Neuronal stem cell (in vitro differentiated cells): ENCODE results near the gene RNF213. TPM values are rescaled to one million over a fixed set of nuclear protein-coding genes. Genes with fewer than 3 reads are reported as not detected.
A peak's percentile ranks its signal among the peaks of the same experiment; 100 is the strongest.

Experiments
- DNase-seq: peaks from one replicate; pipeline ENCODE4 v3.0.0-alpha.2; 2013; ENCODE audit warnings: low spot score
- H2AFZ ChIP-seq: one replicate; pipeline ENCODE4 v1.6.1; 2013; ENCODE audit warnings: mild to moderate bottlenecking, low read length, inconsistent platforms
- H2AK5ac ChIP-seq: 2 replicates; pipeline ENCODE4 v1.6.1; 2013; ENCODE audit warnings: low read depth, mild to moderate bottlenecking, inconsistent platforms, low read length, moderate library complexity, mixed read lengths
- H2BK120ac ChIP-seq: 2 replicates; pipeline ENCODE4 v1.6.1; 2013; ENCODE audit warnings: low read depth, mild to moderate bottlenecking, inconsistent platforms, low read length, moderate library complexity, mixed read lengths
- H2BK12ac ChIP-seq: one replicate; pipeline ENCODE4 v1.6.1; 2013; ENCODE audit warnings: low read length, inconsistent platforms
- H2BK15ac ChIP-seq: 2 replicates; pipeline ENCODE4 v1.6.1; 2013; ENCODE audit warnings: mild to moderate bottlenecking, low read length, inconsistent platforms, mixed read lengths
- H2BK5ac ChIP-seq: one replicate; pipeline ENCODE4 v1.6.1; 2013; ENCODE audit warnings: inconsistent platforms, mild to moderate bottlenecking, low read length, moderate library complexity
- H3K14ac ChIP-seq: one replicate; pipeline ENCODE4 v1.6.1; 2013; ENCODE audit warnings: low read length, inconsistent platforms
- H3K18ac ChIP-seq: 2 replicates; pipeline ENCODE4 v1.6.1; 2013; ENCODE audit warnings: low read length, inconsistent platforms
- H3K23ac ChIP-seq: 2 replicates; pipeline ENCODE4 v1.6.1; 2013; ENCODE audit warnings: low read depth, mild to moderate bottlenecking, mixed read lengths, low read length, inconsistent platforms; ENCODE audit not compliant: poor library complexity
- H3K27ac ChIP-seq: replicated peaks from 3 replicates; pipeline ENCODE4 v1.5.1; 2013; ENCODE audit warnings: low read length, inconsistent platforms
- H3K27me3 ChIP-seq, 3 experiments: 2 replicates each; pipeline ENCODE4 v1.6.1; 2013; ENCODE audit warnings: low read length in 3 of 3, mild to moderate bottlenecking in 2 of 3, inconsistent platforms in 1 of 3, low read depth in 1 of 3, mixed read lengths in 1 of 3, moderate library complexity in 1 of 3; ENCODE audit not compliant: control insufficient read depth in 3 of 3, insufficient read depth in 3 of 3
- H3K36me3 ChIP-seq, 2 donors: replicated peaks in 1 of 2; 2 replicates each; pipeline ENCODE4 v1.6.1; 2013; ENCODE audit warnings: low read length in 2 of 2; ENCODE audit not compliant: control insufficient read depth in 2 of 2, insufficient read depth in 2 of 2
- H3K4ac ChIP-seq: 2 replicates; pipeline ENCODE4 v1.6.1; 2013; ENCODE audit warnings: inconsistent platforms, mild to moderate bottlenecking, low read length, moderate library complexity
- H3K4me1 ChIP-seq, 2 donors: 1 replicate in 1 of 2; 2 replicates in 1 of 2; pipeline ENCODE4 v1.6.1; 2013; ENCODE audit warnings: low read length in 2 of 2, low read depth in 1 of 2; ENCODE audit not compliant: control insufficient read depth in 2 of 2, insufficient read depth in 1 of 2
- H3K4me2 ChIP-seq: one replicate; pipeline ENCODE4 v1.6.1; 2013; ENCODE audit warnings: mild to moderate bottlenecking, low read length, inconsistent platforms; ENCODE audit not compliant: insufficient read depth, poor library complexity, severe bottlenecking
- H3K4me3 ChIP-seq, 2 donors: 2 replicates each; pipeline ENCODE4 v1.5.1; 2013; ENCODE audit warnings: low read length in 2 of 2, mild to moderate bottlenecking in 2 of 2, inconsistent platforms in 1 of 2, moderate library complexity in 1 of 2
- H3K79me1 ChIP-seq: one replicate; pipeline ENCODE4 v1.6.1; 2013; ENCODE audit warnings: low read depth, mild to moderate bottlenecking, inconsistent platforms, low read length, moderate library complexity
- H3K9ac ChIP-seq: one replicate; pipeline ENCODE4 v1.6.1; 2013; ENCODE audit warnings: mild to moderate bottlenecking, low read depth, low read length, inconsistent platforms; ENCODE audit not compliant: poor library complexity
- H3K9me3 ChIP-seq, 2 donors: replicated peaks in 1 of 2; 2 replicates each; pipeline versions ENCODE3 to v1.6.1; 2013; ENCODE audit warnings: low read length in 2 of 2, mild to moderate bottlenecking in 2 of 2, inconsistent platforms in 1 of 2, low read depth in 1 of 2, mixed read lengths in 1 of 2, moderate library complexity in 1 of 2; ENCODE audit not compliant: control insufficient read depth in 2 of 2, insufficient read depth in 1 of 2
- H4K8ac ChIP-seq: one replicate; pipeline ENCODE4 v1.6.1; 2013; ENCODE audit warnings: low read depth, mild to moderate bottlenecking, inconsistent platforms, low read length, moderate library complexity
- H4K91ac ChIP-seq: one replicate; pipeline ENCODE4 v1.6.1; 2013; ENCODE audit warnings: low read length, low read depth, mild to moderate bottlenecking, inconsistent platforms; ENCODE audit not compliant: poor library complexity
- WGBS, 2 donors: extraction: QIAGEN DNeasy Blood & Tissue Kit; methylation state at CpG; one replicate each; pipeline ENCODE4 v1.1.7; 2013; ENCODE audit warnings: missing lambda C conversion rate in 2 of 2, mixed read lengths in 1 of 2; ENCODE audit not compliant: insufficient read length in 2 of 2, insufficient replicate concordance in 1 of 2; ENCODE audit errors: extremely low coverage in 2 of 2; 5-methylcytosine and 5-hydroxymethylcytosine counted together
- polyA plus RNA-seq, 2 experiments: library from polyadenylated mRNA; stranded (reverse); fragments of 200-250 nt; gene quantifications; one replicate each; pipeline ENCODE4 v1.2.3, GENCODE V29; 2013

Gene RNF213
- 17.4 TPM for polyA plus RNA-seq (2013, experiment 1 of 2)
- polyA plus RNA-seq (2013, experiment 2 of 2) = 18.4 TPM

GRCh38 chr17:80260791-80261158, at the start of gene RNF213:
Gene RNF213 (plus strand): TSS chr17:80260852. CDS start chr17:80263682, 2,830 bp downstream.
- peaks cover 17 to 26% of the 10 kb centered on the region in 2 donors for H3K4me1 ChIP-seq
- no peaks in the 10 kb centered on the region for H3K27me3 ChIP-seq
- H3K4me2 ChIP-seq = peak within 1 kb of the TSS; percentile 77
- peak within 1 kb of the TSS; percentile 57 to 87 for H3K4me3 ChIP-seq
- no peaks in the 10 kb centered on the region for H3K9me3 ChIP-seq
- H4K91ac ChIP-seq = no peak within 1 kb of the TSS
- H2BK12ac ChIP-seq = no peak within 1 kb of the TSS
- H3K23ac ChIP-seq = peak within 1 kb of the TSS; percentile 93
- no peak within 1 kb of the TSS for H4K8ac ChIP-seq
- peak within 1 kb of the TSS; percentile 85 for H2AFZ ChIP-seq
- H3K79me1 ChIP-seq = peaks cover 9% of the 10 kb centered on the region
- peak within 1 kb of the TSS; percentile 99 for H3K18ac ChIP-seq
- no CpG with 5 or more reads among the region's 54 CpGs for WGBS, 2 donors
- DNase-seq = peak; percentile 71
- peak within 1 kb of the TSS; percentile 98 for H2BK5ac ChIP-seq
- H2BK15ac ChIP-seq = peak within 1 kb of the TSS; percentile 81
- H3K4ac ChIP-seq = peak within 1 kb of the TSS; percentile 95
- peak within 1 kb of the TSS; percentile 99 for H3K27ac ChIP-seq
- H3K14ac ChIP-seq = peak within 1 kb of the TSS; percentile 89
- H2AK5ac ChIP-seq = peak within 1 kb of the TSS; percentile 95
- H2BK120ac ChIP-seq = peak within 1 kb of the TSS; percentile 100
- H3K36me3 ChIP-seq = peaks cover under 1 to 8% of the 10 kb centered on the region in 2 donors
- H3K9ac ChIP-seq = peak within 1 kb of the TSS; percentile 88

GRCh38 chr17:80212109-80212508, 48.5 kb upstream of the RNF213 start:
- no CpG with 5 or more reads among the region's 22 CpGs for WGBS, 2 donors
- Histone ChIP-seq H3K14ac (no peak overlapping the region), H3K27me3 (no peaks in the 10 kb centered on the region), H3K4me3 (no peak overlapping the region), H3K4ac (no peak overlapping the region), H4K91ac (no peak overlapping the region), H3K4me2 (no peak overlapping the region), H2BK120ac (no peak overlapping the region), H3K23ac (no peak overlapping the region), H2BK12ac (no peak overlapping the region), H4K8ac (no peak overlapping the region), H2BK15ac (no peak overlapping the region), H2AK5ac (no peak overlapping the region), H3K27ac (no peak overlapping the region), H3K9ac (no peak overlapping the region), H2AFZ (no peak overlapping the region), H3K36me3 (peaks cover 21 to 61% of the 10 kb centered on the region in 2 donors), H3K18ac (no peak overlapping the region), H2BK5ac (no peak overlapping the region), H3K9me3 (no peaks in the 10 kb centered on the region), H3K79me1 (peaks cover 7% of the 10 kb centered on the region), H3K4me1 (no peaks in the 10 kb centered on the region)
- no peak for DNase-seq

- Histone ChIP-seq H3K9ac (no peak overlapping the region), H3K79me1 (peaks cover 7% of the 10 kb centered on the region), H3K4me2 (no peak overlapping the region), H3K4me3 (no peak overlapping the region), H3K23ac (no peak overlapping the region), H4K91ac (no peak overlapping the region), H2BK5ac (no peak overlapping the region), H3K4me1 (no peaks in the 10 kb centered on the region), H4K8ac (no peak overlapping the region), H3K18ac (no peak overlapping the region), H3K9me3 (no peaks in the 10 kb centered on the region), H2AK5ac (no peak overlapping the region), H2BK120ac (no peak overlapping the region), H2AFZ (no peak overlapping the region), H2BK15ac (no peak overlapping the region), H2BK12ac (no peak overlapping the region), H3K27me3 (no peaks in the 10 kb centered on the region), H3K27ac (no peak overlapping the region), H3K4ac (no peak overlapping the region), H3K14ac (no peak overlapping the region), H3K36me3 (peaks cover 23 to 65% of the 10 kb centered on the region in 2 donors)
- whole genome bisulfite sequencing, 2 donors = no CpG with 5 or more reads among the region's 12 CpGs
- DNase-seq = no peak
These were observed 48.1 kb upstream of the RNF213 start for GRCh38 chr17:80212511-80212910.

- Histone ChIP-seq H3K4me1 (no peaks in the 10 kb centered on the region), H3K14ac (no peak overlapping the region), H3K27ac (no peak overlapping the region), H3K36me3 (peaks cover 23 to 67% of the 10 kb centered on the region in 2 donors), H2BK120ac (no peak overlapping the region), H2AFZ (no peak overlapping the region), H4K91ac (no peak overlapping the region), H3K9ac (no peak overlapping the region), H3K4me3 (no peak overlapping the region), H3K27me3 (no peaks in the 10 kb centered on the region), H3K9me3 (no peaks in the 10 kb centered on the region), H2BK15ac (no peak overlapping the region), H2BK12ac (no peak overlapping the region), H3K23ac (no peak overlapping the region), H3K4me2 (no peak overlapping the region), H2AK5ac (no peak overlapping the region), H2BK5ac (no peak overlapping the region), H3K18ac (no peak overlapping the region), H4K8ac (no peak overlapping the region), H3K79me1 (peaks cover 7% of the 10 kb centered on the region), H3K4ac (no peak overlapping the region)
- no peak for DNase-seq
- no CpG with 5 or more reads among the region's 19 CpGs for WGBS, 2 donors
These were observed 47.5 kb upstream of the RNF213 start for GRCh38 chr17:80212962-80213642.
